ENCODE results near the gene HNRNPUL2. TPM values are rescaled to one million over a fixed set of nuclear protein-coding genes. Genes with fewer than 3 reads are reported as not detected.

HNRNPUL2 gene
- total RNA-seq, 4 donors from 2014 or later, result 4.8 to 14.9 (median 11.8) TPM

DNA sequence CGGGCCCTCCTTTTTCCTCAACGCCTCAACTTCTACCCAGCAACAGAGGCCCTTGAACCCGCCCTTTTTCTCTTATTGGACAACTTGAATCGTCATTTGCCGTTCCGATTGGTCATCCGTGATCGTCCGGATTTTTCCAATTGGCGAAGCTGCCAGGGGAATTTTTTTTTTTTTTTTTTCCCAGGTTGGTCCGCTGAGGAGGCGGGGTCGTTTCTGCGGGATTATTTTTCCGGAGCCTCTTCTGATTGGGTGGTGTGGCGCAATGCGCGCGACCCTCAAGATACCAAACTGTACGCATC, 564 bp upstream of the HNRNPUL2 start:
- Histone ChIP-seq H3K4me1 (peaks cover 44 to 47% of the 10 kb centered on the region in 2 donors), H3K9me3 (no peaks in the 10 kb centered on the region), H3K4me3 (peak overlapping the region; percentile 63 to 95 (median 80)), H3K27me3 (no peaks in the 10 kb centered on the region), H3K36me3 (peaks cover 0 to 16% of the 10 kb centered on the region in 2 donors), H3K27ac (peak overlapping the region; percentile 87 to 94 (median 90))
- ATAC-seq, result peak; percentile 87 to 89
- in situ Hi-C loops (cut with MboI; ENCODE audit: low sequenced_read_pairs in 4 of 4), result no loop called here
- DNase-seq, result peak; percentile 89 to 90
- intact Hi-C loops (cut with DNase I; ENCODE audit: low total_unique reads), result loop anchor here (1.0 to 5.0 kb wide), 5 partner anchors 19 to 129 kb away; partner anchors contain the start of genes TMEM179B, UBXN1 and ZBTB3
- TF ChIP-seq, protein P1, sequence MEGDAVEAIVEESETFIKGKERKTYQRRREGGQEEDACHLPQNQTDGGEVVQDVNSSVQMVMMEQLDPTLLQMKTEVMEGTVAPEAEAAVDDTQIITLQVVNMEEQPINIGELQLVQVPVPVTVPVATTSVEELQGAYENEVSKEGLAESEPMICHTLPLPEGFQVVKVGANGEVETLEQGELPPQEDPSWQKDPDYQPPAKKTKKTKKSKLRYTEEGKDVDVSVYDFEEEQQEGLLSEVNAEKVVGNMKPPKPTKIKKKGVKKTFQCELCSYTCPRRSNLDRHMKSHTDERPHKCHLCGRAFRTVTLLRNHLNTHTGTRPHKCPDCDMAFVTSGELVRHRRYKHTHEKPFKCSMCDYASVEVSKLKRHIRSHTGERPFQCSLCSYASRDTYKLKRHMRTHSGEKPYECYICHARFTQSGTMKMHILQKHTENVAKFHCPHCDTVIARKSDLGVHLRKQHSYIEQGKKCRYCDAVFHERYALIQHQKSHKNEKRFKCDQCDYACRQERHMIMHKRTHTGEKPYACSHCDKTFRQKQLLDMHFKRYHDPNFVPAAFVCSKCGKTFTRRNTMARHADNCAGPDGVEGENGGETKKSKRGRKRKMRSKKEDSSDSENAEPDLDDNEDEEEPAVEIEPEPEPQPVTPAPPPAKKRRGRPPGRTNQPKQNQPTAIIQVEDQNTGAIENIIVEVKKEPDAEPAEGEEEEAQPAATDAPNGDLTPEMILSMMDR (IDR thresholded peaks at IDR 0.05 in 4 of 5, conservative IDR thresholded peaks at IDR 0.05 in 1 of 5), result no peak
- no peak for TF ChIP-seq POLR2A (IDR thresholded peaks at IDR 0.05)

DNA sequence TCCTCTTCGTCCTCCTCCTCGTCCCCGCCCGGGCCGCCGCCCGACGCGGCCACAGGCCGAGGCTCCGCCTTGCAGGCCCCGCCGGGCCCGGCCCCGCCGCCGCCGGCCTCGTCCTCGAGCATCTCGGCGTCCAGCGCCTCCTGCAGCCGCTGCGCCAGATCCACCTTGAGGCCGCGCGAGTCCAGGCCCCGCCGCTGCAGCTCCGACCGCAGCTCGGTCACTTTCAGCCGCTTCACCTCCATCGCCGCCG, 417 bp downstream of the HNRNPUL2 start:
- H3K9me3 ChIP-seq, result no peaks in the 10 kb centered on the region
- peak overlapping the region; percentile 87 to 94 (median 90) for H3K27ac ChIP-seq
- H3K27me3 ChIP-seq, result no peaks in the 10 kb centered on the region
- intact Hi-C loops (cut with DNase I; ENCODE audit: low total_unique reads) (loop anchor here (1.0 to 5.0 kb wide), 5 partner anchors 18 to 130 kb away; partner anchors contain the start of genes TMEM179B, UBXN1 and ZBTB3), in situ Hi-C loops (cut with MboI; ENCODE audit: low sequenced_read_pairs in 4 of 4) (no loop called here)
- H3K4me3 ChIP-seq, result peak overlapping the region; percentile 63 to 95 (median 80)
- DNase-seq, result no peak
- peaks cover 44 to 47% of the 10 kb centered on the region in 2 donors for H3K4me1 ChIP-seq
- peak in 1 of 2 donors; percentile 0 for ATAC-seq
- peaks cover 0 to 22% of the 10 kb centered on the region in 2 donors for H3K36me3 ChIP-seq
- TF ChIP-seq POLR2A (IDR thresholded peaks at IDR 0.05), result no peak
- TF ChIP-seq, protein P1 (IDR thresholded peaks at IDR 0.05 in 4 of 5, conservative IDR thresholded peaks at IDR 0.05 in 1 of 5), result no peak

DNA sequence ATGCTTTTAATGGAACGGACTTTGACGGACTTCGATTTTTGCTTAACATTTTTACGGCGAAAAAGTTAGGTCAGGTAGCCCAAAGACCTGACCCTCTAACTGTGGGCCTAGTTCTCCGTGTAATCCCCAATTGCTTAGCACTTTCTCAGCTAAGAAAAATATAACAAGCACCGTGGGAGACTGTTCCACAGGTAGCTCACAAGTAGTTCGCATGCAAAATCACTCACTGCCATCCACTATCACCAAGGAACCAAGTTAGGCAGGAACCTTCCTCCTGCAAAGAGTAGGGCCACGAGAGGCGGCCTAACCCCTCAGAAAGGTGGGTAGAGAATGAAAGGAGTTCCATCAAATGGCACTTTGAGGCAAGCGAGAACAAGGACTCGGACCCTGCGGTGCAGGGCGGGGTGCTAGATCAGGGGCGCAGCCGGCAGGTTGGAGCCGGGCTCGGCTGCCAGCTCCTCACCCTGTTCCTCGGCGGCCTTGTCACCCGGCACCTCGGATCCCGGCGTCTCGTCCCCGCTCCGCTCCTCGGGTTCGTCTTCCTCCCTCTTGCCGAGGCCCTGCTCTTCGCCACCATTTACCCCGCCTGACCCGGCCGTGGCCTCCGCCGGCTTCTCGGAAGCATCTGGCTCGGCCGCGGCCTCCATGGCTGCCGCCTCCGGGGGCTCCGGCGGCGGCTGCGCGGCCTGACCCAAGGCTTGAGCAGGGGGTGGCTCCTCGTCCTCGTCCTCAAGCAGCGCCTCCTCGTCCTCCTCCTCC, 922 bp downstream of the HNRNPUL2 start:
- Histone ChIP-seq H3K36me3 (peaks cover 3 to 27% of the 10 kb centered on the region in 2 donors), H3K4me3 (peak overlapping the region; percentile 63 to 95 (median 80)), H3K9me3 (no peaks in the 10 kb centered on the region), H3K27me3 (no peaks in the 10 kb centered on the region), H3K27ac (peak overlapping the region; percentile 87 to 94 (median 90)), H3K4me1 (peaks cover 44 to 47% of the 10 kb centered on the region in 2 donors)
- intact Hi-C loops (cut with DNase I; ENCODE audit: low total_unique reads) (loop anchor here (5.0 kb wide), 1 partner anchor 131 kb away; no protein-coding TSS in a partner anchor), in situ Hi-C loops (cut with MboI; ENCODE audit: low sequenced_read_pairs in 4 of 4) (no loop called here)
- ATAC-seq, result no peak
- no peak for DNase-seq
- TF ChIP-seq, protein P1 (IDR thresholded peaks at IDR 0.05 in 4 of 5, conservative IDR thresholded peaks at IDR 0.05 in 1 of 5), result no peak
- no peak for TF ChIP-seq POLR2A (IDR thresholded peaks at IDR 0.05)

DNA sequence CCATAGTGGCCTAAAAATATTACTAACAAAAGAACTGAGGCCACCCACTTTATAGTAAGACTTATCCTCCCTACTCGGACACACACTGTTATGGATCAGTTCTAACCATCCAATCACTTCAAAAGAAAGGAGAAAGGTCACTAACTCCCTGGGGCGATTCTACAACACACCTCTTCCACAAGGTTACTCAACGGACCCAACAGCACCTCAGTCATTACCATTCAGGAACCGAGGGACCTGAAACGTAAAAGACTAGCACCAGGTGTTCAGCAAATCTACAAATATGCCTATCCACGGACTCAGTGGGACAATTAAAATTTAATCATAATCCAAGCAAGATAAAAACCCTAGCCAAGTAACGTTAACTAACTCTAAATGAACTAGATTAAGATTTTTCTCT, 1.6 kb downstream of the HNRNPUL2 start:
- H3K9me3 ChIP-seq, result no peaks in the 10 kb centered on the region
- peaks cover 41 to 46% of the 10 kb centered on the region in 2 donors for H3K4me1 ChIP-seq
- H3K4me3 ChIP-seq, result peak overlapping the region; percentile 63 to 95 (median 80)
- in situ Hi-C loops (cut with MboI; ENCODE audit: low sequenced_read_pairs in 4 of 4), result no loop called here
- ATAC-seq (no peak), DNase-seq (no peak)
- peaks cover 5 to 34% of the 10 kb centered on the region in 2 donors for H3K36me3 ChIP-seq
- intact Hi-C loops (cut with DNase I; ENCODE audit: low total_unique reads), result loop anchor here (5.0 kb wide), 1 partner anchor 132 kb away; no protein-coding TSS in a partner anchor
- TF ChIP-seq, protein P1 (IDR thresholded peaks at IDR 0.05 in 4 of 5, conservative IDR thresholded peaks at IDR 0.05 in 1 of 5), result no peak
- no peak for TF ChIP-seq POLR2A (IDR thresholded peaks at IDR 0.05)
- H3K27ac ChIP-seq, result peak overlapping the region; percentile 87 to 94 (median 90)
- no peaks in the 10 kb centered on the region for H3K27me3 ChIP-seq
